Measurements from ENCODE around the gene SLC4A1.

DNA sequence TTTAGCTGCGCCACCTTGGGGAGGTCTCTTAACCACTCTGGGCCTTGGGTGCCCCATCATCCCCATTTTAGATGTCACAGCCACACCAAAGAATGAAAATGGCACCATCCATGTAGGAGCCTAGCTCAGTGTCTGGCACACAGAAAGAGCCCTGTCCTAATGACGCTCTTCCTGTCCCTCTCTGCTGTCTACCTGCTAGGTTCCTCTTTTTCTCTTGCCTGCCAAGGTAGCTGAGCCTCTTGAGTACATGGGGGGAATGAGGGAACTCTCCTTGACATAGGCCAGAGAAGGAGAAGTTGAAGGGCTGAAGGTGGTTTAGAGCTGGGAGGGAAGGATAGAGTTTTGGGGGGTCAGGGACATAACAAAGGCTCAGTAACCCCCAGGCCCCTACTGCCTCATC, 42.3 kb upstream of the SLC4A1 start:
- TF ChIP-seq, protein P1, sequence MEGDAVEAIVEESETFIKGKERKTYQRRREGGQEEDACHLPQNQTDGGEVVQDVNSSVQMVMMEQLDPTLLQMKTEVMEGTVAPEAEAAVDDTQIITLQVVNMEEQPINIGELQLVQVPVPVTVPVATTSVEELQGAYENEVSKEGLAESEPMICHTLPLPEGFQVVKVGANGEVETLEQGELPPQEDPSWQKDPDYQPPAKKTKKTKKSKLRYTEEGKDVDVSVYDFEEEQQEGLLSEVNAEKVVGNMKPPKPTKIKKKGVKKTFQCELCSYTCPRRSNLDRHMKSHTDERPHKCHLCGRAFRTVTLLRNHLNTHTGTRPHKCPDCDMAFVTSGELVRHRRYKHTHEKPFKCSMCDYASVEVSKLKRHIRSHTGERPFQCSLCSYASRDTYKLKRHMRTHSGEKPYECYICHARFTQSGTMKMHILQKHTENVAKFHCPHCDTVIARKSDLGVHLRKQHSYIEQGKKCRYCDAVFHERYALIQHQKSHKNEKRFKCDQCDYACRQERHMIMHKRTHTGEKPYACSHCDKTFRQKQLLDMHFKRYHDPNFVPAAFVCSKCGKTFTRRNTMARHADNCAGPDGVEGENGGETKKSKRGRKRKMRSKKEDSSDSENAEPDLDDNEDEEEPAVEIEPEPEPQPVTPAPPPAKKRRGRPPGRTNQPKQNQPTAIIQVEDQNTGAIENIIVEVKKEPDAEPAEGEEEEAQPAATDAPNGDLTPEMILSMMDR (IDR thresholded peaks at IDR 0.05; ENCODE audit: low read length) = no peak
- TF ChIP-seq EZH2phosphoT487 (IDR thresholded peaks at IDR 0.05; ENCODE audit: low read length) = no peak
- no peak for TF ChIP-seq EZH2 (optimal IDR thresholded peaks at IDR 0.05; ENCODE audit: low read depth, low read length)

Measured in MM.1S (cell line).